Mammary epithelial cell (primary cell): ENCODE data around the gene UCP3.

Experiments used
- CTCF ChIP-seq, 2 donors: IDR thresholded peaks in 1 of 2; conservative IDR thresholded peaks in 1 of 2; 2 replicates each; pipeline ENCODE4 v1.5.1; 2011 to 2012; ENCODE audit warnings: inconsistent platforms in 2 of 2, low read length in 2 of 2, mild to moderate bottlenecking in 2 of 2, control low read depth in 1 of 2, low read depth in 1 of 2; ENCODE audit not compliant: insufficient read depth in 1 of 2; ENCODE audit errors: extremely low read depth in 1 of 2
- EZH2 ChIP-seq: IDR thresholded peaks from 2 replicates; pipeline ENCODE4 v1.6.1; 2012; ENCODE audit warnings: low read length, inconsistent platforms, borderline replicate concordance

GRCh38 chr11:74021998-74022397, 13.1 kb upstream of the UCP3 start:
- TF ChIP-seq CTCF (conservative IDR thresholded peaks at IDR 0.05 in 1 of 2, IDR thresholded peaks at IDR 0.05 in 1 of 2; ENCODE audit: extremely low read depth in 1 of 2, insufficient read depth in 1 of 2, low read depth in 1 of 2, low read length in 2 of 2) (no peak), EZH2 (no peak)
